GM18858 (cell line): ENCODE results near the gene MARCHF9.

Experiments used
- ATAC-seq: cut with Tn5 transposase; IDR thresholded peaks from one replicate; pipeline ENCODE4 v1.9.1; 2021; ENCODE audit not compliant: unreplicated experiment

MARCHF9 gene

DNA sequence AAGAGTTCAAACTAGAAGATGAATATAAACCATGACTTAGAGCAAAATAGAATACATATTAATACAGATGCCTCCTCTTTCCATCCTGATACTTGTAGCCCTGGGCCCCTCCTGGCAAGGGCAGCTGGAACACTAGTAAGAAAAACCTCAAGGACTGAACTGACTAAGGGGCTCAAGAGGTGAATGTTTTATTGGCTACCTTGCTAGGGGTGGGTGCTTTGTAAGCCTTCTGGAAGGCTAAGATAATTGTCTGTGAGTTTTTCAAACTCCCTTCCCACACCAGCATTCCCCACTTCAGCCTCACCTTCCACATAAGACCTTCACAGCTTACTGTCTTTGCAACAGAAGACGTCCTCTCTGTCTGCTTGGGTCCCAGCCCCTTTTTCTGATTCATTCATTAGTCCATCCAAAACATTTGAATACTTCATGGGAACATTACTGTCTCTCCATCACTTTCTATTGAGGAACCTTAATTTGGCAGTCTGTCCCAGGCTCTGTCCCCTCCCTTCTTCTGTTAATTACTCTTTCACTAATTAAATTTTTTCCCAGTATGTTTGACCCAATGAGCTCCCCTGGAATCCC, 1.1 kb upstream of the MARCHF9 start:
- ATAC-seq, result no peak

DNA sequence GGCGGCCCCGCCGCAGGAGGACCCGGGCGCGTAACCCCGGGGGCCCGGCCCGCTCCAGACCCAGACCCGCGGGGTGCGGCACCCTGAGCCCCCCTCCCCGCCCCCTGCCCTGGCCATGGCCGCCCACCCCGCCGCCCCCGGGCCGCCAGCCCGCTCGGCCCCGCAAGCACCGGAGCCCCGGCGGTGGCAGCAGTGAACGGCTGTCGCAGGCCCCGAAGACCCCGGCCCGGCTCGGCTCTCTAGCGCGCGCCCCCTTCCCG, 221 bp downstream of the MARCHF9 start:
- ATAC-seq, result no peak

DNA sequence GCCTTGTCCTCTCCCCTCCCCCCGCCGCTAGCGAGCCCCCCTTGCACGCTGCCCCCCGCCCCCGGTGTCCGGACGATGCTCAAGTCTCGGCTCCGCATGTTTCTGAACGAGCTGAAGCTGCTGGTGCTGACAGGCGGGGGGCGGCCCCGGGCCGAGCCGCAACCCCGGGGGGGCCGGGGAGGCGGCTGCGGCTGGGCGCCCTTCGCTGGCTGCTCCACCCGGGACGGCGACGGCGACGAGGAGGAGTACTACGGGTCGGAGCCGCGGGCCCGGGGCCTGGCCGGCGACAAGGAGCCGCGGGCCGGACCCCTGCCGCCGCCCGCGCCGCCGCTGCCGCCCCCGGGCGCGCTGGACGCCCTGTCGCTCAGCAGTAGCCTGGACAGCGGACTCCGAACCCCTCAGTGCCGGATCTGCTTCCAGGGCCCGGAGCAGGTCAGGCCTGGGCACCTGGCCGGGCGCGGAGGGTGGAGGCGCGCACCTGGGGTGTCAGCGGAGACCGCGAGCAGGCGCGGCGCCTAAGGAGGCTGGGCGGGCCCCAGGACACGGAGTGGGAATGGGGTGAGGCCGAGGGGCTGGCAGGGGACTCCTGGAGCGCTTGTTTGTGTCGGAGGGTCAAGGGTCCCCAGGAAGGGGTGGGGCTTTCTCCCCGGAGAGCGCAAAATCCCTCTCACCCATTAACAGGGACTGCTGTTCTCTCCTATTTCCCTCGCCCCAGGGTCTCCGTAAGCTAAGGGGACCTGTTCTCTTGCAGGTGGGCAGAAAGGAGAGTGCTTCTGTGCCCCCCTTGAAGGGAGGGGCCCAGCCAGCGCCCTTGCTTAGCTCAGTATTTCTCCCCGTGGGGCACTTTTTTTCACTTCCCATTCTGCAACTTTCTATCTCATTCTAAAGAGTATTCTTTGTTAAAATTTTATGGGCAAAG, 810 bp downstream of the MARCHF9 start:
- ATAC-seq, result no peak

DNA sequence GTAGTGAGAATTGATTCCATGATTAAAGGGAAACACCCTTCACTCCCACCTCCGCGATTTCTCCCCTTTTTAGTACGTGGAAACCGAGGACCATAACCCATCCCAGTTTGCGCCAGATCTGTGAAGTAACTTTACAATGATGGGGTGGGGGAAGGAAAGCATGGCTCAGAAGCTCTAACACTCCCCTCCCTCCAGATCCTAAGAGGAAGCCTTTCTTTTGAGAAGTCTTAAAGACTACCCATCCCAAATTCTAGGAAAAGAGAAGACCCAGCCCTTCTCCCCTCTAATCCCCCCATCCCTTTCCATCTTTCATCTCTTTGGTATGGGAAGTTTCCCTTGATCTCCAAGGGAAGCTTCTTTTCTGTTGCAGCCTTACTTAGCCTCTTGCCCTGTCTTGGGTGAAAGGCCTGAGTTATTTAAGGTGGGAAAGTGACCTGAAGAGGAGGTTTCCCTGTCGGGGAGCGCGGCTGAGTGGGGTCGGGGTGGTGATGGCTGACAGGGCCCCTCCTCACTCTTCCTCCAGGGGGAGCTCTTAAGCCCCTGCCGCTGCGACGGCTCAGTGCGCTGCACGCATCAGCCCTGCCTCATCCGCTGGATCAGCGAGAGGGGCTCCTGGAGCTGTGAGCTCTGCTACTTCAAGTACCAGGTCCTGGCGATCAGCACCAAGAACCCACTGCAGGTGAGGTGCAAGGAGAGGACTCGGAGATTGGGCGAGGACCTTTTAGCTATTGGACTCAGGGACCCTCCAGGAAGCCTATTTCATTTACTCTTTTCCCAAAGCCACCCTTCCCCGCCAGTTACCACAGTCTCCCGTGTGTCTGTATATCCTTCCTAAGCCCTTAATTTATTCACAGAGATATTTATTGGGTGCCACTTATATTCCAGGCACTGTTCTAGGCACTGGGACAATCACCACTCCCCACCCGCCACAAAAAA, 1.8 kb downstream of the MARCHF9 start:
- no peak for ATAC-seq

DNA sequence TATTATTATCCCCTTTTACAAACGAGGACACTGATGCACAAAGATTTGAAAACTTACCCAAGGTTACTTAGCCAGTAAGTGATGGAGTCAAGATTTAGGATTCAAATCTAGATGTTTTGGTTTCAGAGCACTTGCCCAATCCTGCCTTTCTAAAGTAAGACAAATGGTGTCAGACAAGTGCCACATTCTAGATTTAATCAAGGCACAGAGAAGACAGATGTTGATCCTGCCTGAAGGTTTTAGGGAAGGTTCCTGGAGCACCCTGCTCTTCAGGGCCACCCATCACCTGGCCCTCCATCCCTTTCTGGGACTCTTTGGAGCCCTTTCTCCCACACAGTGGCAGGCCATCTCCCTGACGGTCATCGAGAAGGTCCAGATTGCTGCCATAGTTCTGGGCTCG, 2.9 kb downstream of the MARCHF9 start:
- ATAC-seq, result no peak

DNA sequence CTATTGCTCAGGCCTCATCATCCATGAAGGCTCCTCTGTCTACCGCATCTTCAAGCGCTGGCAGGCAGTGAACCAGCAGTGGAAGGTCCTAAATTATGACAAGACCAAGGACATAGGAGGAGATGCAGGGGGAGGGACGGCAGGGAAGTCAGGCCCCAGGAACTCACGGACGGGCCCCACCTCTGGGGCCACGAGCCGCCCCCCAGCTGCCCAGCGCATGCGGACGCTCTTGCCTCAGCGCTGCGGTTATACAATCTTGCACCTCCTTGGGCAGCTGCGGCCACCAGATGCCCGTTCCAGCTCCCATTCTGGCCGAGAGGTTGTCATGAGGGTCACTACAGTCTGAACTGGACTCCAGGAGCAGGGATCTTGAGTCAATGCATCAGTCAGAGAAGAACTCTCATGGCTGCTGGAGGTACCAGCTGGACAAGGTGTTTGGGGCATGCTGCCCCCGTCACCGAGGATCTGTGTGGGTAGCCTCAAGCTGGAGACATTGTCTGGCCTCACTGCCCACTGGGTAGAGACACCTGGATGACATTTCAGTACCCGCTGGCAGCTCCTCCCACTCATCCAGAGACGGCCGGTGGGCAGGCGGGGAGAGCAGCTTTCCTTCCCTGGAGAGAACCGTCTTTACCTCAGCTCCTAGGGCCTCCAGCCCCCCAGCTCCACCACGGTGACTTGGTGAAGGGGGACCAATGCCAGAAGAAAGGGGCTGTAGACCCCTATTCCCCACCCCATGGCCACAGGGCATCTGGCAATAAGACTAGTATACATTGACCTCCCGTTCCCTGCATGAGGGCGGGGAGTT, 3.9 kb downstream of the MARCHF9 start:
- ATAC-seq, result no peak

DNA sequence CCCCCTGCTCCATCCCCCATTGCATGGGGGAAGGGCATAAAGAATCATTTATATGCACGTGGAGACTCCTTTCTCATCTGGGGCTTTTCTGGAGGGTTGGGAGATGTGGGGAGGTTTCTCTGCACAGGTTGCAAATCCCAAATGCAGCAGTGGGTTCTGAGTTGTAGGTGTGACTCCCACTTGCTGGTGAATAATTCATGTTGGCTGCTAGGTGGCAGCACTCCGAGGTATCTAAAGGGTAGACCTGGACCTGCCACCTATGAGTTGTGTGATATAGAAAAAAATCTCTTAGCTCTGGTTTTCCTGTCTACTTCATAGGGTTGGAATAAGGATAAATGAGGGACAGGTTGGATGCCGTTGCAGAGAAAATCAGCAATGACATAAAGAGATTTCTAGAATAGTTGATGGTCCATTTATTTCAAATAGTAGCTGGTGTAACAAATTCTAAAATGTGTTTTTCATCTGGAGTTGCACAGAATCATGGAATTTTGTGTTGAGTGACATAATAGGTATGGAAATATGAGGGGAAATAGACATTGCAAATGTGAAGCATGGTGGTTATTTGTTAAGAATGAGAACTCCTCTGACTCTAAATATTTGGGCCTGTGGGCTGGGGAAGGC, 4.6 kb downstream of the MARCHF9 start:
- no peak for ATAC-seq

DNA sequence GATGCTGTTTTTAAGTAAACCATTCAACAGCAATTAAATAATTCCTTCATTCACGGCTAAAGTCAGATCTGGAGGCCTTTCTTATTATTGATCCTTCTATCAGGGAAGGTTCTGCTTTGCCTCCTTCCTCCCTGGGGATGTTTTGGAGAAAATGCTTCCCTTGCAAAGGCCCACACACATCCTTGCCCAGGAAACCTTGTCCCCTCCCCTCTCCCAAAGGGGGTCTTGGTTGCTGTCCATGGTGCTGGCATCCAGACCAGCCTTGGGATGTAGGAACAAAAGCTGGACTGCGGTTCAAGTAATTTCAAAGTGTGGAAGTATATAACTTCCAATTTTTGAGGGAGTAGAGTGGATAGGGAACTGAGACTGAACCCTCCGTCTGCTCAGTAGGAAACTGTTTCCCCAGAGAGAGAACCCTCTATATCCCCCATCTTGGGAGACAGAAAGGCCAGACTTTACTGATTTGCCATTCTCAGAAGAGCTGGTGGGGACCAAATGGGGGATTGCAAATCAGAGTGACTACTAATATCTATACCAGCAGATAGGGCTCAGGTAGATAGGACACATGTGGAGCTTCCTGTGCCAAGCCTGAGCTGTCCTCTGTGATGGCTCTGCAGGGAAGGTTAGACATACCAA, 5.6 kb downstream of the MARCHF9 start:
- ATAC-seq, result no peak

DNA sequence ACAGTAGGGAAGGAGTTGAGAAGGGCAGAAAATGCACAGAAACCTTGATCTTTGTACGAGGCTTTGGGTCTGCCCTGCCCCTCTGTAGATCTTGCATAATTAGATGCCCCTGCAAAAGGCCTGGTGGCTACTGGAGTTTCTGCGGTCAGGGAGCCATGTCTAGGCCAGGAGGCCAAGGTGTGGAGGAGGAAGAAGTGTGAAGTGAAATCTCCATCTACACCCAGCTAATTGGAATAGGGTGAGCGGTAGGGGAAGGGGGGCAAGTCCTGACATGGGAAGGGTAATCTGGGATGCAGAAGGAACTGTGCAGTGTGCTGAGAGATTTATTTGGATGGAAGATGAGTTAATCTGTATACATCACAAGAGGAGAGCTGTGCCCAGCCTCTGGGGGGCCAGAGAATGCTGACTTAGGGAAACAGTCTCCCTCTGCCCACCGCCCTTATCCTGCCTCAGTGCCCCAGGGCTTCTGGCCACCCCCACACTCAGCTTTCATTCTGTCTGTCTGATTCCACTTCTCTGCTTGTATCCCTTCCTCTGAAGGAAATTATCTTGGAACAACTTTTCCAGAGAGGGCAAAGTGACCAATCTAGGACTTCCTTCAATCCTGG, 6.6 kb downstream of the MARCHF9 start:
- ATAC-seq, result no peak

DNA sequence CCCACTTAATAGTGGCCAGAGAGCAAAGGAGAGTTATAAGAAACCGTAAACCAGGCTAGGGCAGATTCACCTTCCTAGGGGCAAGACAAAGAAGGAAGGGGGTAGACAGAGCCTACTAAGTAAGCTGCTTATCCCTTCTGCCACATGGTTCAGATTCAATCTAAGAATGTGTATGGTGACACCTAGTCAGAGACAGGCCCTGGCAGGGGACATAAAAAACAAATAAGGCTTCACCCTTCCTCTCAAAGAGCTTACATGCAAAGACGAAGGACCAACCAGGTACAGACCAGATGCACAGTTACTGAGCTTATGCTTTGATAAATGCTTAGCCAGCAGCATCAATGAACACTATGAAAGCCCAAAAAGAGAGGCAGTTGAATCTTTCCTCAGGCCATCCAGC, 7.6 kb downstream of the MARCHF9 start:
- no peak for ATAC-seq

DNA sequence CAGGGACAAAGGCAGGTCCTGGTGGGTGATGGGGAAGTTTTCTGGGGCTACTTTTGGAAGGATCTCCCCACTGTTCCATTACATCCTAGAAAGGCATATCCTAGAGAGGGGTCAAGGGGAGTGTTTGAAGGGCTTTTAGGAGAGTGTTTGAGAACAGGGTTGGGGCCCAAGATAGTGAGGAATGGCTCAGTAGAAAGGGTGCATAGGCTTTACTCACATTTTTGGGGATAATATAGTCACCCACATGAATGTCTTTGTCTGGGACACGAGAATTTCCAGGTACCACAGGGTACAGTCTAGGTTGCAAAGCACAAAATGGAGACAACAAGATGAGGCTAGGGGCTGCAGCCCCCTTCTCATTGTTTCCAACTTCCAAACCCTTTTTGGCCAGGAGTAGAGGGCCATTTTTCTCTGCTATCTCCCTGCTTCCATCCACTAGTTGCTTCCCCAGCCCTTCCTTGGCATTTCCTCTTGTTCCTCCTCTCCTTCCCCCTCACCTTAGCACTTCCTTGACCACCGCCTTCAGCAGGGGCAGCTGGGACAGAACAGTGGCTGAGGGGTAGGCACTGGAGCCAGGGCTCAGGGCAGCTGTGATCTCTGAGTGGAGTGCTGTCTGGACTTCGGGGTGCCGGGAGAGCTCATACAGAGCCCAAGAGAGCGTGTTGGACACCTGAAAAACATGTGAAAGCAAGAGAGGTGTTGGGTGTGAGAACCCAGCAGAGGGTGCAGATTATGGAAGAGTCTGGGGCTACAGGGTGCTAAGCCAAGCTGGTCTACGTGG, 9.2 kb downstream of the MARCHF9 start:
- no peak for ATAC-seq

DNA sequence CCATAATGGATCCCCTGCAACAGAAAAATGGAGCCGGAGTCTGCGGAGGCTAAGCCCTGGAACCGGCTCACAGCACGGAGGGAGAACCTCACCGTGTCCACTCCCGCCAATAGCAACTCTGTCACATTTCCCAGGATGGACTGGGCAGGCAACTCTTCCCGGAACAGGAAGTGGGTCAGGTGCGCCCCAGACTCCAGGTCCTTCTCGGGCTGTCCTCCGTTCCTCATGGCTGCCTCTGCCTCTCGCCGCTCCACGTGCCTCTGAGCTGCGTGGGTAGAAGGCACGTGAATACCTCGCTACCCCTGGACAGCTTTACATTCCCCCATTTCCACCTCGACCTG, 9.7 kb downstream of the MARCHF9 start:
- peak; percentile 6 for ATAC-seq

DNA sequence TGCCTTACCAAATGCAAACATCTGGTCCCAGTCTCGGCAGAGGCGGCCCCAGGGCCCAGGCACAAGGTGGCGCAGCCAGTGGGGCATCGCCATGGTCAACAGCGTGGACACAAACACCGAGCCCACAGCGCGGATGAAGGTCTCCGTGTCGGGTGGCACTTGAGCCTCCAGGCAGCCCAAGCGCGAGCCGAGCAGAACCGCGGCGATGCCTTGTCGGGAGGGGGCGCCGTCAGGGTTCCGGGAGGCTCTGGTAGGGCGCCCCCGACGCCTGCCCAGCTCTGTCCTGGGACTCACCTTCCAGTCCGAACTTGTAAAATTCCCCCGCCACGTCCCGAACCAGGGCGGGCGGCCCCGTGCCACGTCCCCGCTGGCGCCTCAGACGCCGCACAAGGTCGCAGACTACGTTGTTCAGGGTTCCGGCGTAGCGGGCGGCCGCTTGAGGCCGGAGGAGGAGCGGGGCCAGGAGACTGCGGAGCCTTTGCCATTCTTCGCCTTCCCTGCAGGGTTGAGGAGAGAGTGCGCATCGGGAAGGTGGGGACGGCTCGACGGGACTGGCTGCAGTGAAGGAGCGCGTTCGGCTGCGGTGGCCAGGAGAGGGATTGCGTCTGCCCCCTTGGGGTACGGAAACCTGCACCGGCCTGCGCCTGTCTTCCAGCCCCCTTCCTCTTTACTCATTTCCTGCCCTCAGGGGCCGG, 10.2 kb downstream of the MARCHF9 start:
- ATAC-seq, result peak; percentile 42

DNA sequence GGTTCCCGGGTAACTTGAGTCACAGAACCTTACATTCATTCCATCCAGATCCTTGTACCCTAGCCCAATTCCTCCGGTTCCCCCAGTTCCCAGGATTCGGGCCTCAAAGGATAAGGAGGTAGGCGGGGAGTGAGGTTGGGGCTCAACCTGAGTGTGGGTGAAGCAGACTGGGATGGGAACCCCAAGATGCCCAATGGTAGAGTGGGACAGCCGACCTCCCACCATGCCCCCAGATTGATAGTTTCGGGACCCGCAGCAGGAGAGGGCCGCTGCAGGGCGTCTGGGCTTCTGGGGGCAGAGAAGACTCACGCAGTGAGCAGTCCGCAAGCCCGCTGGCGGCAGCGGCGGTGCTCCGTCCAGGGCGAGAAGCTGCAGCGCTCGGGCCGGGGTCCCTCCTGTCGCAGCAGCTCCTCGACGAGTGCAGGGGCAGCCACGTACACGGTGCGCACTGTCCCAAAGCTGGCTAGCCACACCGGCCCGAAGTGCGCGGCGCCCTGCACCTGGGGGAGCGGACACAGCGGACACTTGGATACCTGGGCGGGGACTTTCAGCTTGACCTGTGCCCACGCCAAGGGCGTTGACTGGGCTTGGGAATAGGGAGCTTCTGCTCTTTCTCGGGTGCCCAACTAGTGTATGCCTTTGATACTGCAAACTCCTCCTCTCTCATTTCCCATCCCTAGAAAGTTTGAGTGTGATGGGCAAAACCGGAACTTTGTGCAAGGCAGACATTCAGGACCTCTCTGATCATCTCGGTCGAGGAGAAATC, 11.0 kb downstream of the MARCHF9 start:
- no peak for ATAC-seq

DNA sequence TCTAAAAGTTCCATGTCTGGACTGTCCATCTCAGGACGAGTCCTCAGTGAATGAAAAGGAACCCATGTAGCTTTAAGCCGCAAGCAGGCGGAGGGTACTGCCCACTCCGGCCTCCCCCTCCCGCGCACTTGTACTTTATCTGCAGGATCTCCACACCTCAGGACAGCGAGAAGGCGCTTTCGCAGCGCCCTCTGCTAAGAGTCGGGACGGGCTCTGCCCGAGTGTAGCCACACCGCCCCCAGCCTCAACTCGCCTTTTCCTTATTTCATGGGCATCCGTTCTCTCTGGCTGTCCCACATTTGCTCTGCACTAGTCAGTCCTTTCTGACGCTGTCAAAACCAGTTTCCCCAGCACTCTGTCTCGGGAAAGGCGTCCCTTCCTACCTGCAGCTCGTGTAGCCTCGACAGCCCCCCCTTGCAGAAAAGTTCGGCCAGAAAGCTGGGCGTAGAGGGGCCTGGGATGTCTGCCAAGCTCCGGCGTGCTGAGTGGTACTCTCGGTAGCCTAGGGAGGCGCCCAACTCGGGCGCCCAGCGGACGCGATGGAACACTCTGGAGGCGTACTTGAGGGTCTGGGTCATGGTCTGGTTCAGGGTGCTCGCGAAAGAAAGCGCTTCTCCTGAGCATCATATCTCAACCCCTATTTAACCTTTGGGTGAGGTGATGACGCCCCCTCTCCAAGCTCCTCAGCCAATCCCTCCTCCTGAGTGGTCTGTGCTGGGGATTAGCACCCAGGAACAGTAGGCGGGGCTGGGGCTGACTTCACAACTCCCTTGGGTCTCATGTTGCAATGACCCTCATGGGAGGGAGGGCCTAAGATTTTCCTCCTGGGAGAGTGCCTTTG, 11.8 kb downstream of the MARCHF9 start, which contains the start of gene CYP27B1:
Gene CYP27B1, minus strand, starts transcription at position 615 of the 841 bp plus-strand sequence. Its CDS starts 37 bp downstream, at position 578.
- ATAC-seq, result no peak

DNA sequence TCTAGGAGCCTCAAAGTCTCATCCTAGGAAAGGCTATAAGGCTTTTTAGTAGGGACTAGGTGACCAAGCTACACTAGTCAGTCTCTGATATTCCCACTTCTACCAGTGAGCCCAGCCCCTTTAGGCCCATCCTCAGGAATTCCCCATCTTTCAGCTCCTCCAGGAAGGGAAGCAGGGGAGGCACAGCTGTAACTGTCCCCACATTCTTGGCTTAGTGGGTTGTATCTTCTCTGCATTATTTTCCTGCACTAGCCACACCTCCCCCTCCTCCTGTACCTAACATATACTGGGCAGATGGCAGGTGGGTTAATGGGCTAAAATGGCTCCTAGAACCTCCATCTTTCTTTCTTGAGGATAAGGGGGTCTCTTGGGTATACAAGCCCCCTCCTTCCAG, 12.4 kb downstream of the MARCHF9 start:
- ATAC-seq, result no peak

DNA sequence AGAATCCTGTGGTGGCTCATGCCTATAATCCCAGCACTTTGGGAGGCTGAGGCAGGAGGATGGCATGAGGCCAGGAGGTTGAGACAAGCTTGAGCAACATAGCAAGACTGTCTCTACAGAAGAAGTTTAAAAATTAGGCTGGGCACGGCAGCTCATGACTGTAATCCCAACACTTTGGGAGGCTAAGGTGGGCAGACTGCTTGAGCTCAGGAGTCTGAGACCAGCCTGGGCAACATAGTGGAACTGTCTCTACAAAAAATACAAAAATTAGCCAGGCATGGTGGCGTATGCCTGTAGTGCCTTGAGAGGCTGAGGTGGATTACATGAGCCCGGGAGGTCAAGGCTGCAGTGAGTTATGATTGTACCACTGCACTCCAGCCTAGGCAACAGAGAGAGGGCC, 13.0 kb downstream of the MARCHF9 start:
- no peak for ATAC-seq
